ENCODE measurements around the gene SLC13A4. TPM values are rescaled to one million over a fixed set of nuclear protein-coding genes. Genes with fewer than 3 reads are reported as not detected.

The SLC13A4 gene
- total RNA-seq, 1 experiment from 2014 or later: not detected

Small RNA genes within 50 kb of the gene (small RNA-seq; reads per million reads assigned to genes)
- 0 reads per million in 2 experiments for gene RNU6-1154P

Other genes with a start within 250 kb of the SLC13A4 start
- 15.2 and 15.3 TPM in 2 replicates for gene CNOT4, start 218.1 kb downstream of the SLC13A4 start, total RNA-seq (2014; rRNA removed; shearing (Covaris generic))
- gene NUP205, start 170.3 kb downstream of the SLC13A4 start, total RNA-seq (2014; rRNA removed; shearing (Covaris generic)): 102 and 103 TPM in 2 replicates
- 16.2 and 16.3 TPM in 2 replicates for gene STMP1, start 65.7 kb downstream of the SLC13A4 start, total RNA-seq (2014; rRNA removed; shearing (Covaris generic))
- not detected in 2 replicates for gene FAM180A, start 20.6 kb upstream of the SLC13A4 start, total RNA-seq (2014; rRNA removed; shearing (Covaris generic))
- 175 and 176 TPM in 2 replicates for gene MTPN, start 249.2 kb upstream of the SLC13A4 start, total RNA-seq (2014; rRNA removed; shearing (Covaris generic))

Measured in NCI-H460 (cell line).